HepG2 (cell line): ENCODE data around the gene CHN1. TPM values are rescaled to one million over a fixed set of nuclear protein-coding genes. Genes with fewer than 3 reads are reported as not detected.
A peak's percentile ranks its signal among the peaks of the same experiment; 100 is the strongest.

Experiments used
- AGO2 ChIP-seq: fragments of 200-400 bp; formaldehyde crosslinking; optimal IDR thresholded peaks from 2 replicates; pipeline ENCODE3; 2017; ENCODE audit warnings: mild to moderate bottlenecking, low read depth, low read length, moderate library complexity
- HOMEZ ChIP-seq: IDR thresholded peaks from 2 replicates; pipeline ENCODE4 v1.6.1; 2016; ENCODE audit warnings: low read depth
- HOXD1 ChIP-seq: sonication (generic); formaldehyde crosslinking; IDR thresholded peaks from 2 replicates; pipeline ENCODE4 v1.5.0; 2020; ENCODE audit warnings: missing genetic modification reagents
- KMT2A ChIP-seq: sonication (generic); formaldehyde crosslinking; IDR thresholded peaks from 2 replicates; pipeline ENCODE4 v1.4.0; 2020; ENCODE audit warnings: missing genetic modification reagents
- MLX ChIP-seq: IDR thresholded peaks from 2 replicates; pipeline ENCODE4 v1.6.1; 2016
- MTA1 ChIP-seq: sonication (generic); formaldehyde crosslinking; IDR thresholded peaks from 2 replicates; pipeline ENCODE4 v1.4.0; 2020; ENCODE audit warnings: missing genetic modification reagents, mild to moderate bottlenecking, borderline replicate concordance
- MTERF4 ChIP-seq: sonication (generic); formaldehyde crosslinking; IDR thresholded peaks from 2 replicates; pipeline ENCODE4 v1.8.0; 2023; ENCODE audit warnings: mild to moderate bottlenecking, missing genetic modification reagents
- NFRKB ChIP-seq: fragments of 450-650 bp; IDR thresholded peaks from 2 replicates; pipeline ENCODE4 v1.6.1; 2017
- NFYB ChIP-seq: sonication (generic); formaldehyde crosslinking; IDR thresholded peaks from 2 replicates; pipeline ENCODE4 v1.4.0; 2020; ENCODE audit warnings: missing genetic modification reagents
- RNF2 ChIP-seq: fragments of 450-650 bp; conservative IDR thresholded peaks from 2 replicates; pipeline ENCODE4 v1.6.1; 2016; ENCODE audit warnings: low read depth
- THRA ChIP-seq: sonication (generic); formaldehyde crosslinking; IDR thresholded peaks from 2 replicates; pipeline ENCODE4 v1.4.0; 2020; ENCODE audit warnings: missing genetic modification reagents, borderline replicate concordance
- ZBTB34 ChIP-seq: sonication (generic); formaldehyde crosslinking; IDR thresholded peaks from 2 replicates; pipeline ENCODE4 v1.8.0; 2022; ENCODE audit warnings: mild to moderate bottlenecking, missing genetic modification reagents
- ZFP36L1 ChIP-seq: sonication (generic); formaldehyde crosslinking; IDR thresholded peaks from 2 replicates; pipeline ENCODE4 v1.8.0; 2022; ENCODE audit warnings: mild to moderate bottlenecking, missing genetic modification reagents, moderate library complexity
- ZNF101 ChIP-seq: sonication (generic); formaldehyde crosslinking; IDR thresholded peaks from 2 replicates; pipeline ENCODE4 v1.4.0; 2020; ENCODE audit warnings: mild to moderate bottlenecking, low read depth, missing genetic modification reagents, borderline replicate concordance
- ZNF124 ChIP-seq: sonication (generic); formaldehyde crosslinking; IDR thresholded peaks from 2 replicates; pipeline ENCODE4 v1.4.0; 2020; ENCODE audit warnings: missing genetic modification reagents
- ZNF260 ChIP-seq: sonication (generic); formaldehyde crosslinking; IDR thresholded peaks from 2 replicates; pipeline ENCODE4 v1.4.0; 2020; ENCODE audit warnings: missing genetic modification reagents, low read depth, mild to moderate bottlenecking, borderline replicate concordance
- ZNF337 ChIP-seq: sonication (generic); formaldehyde crosslinking; IDR thresholded peaks from 2 replicates; pipeline ENCODE4 v1.5.1; 2020; ENCODE audit warnings: missing genetic modification reagents, low read depth, mild to moderate bottlenecking, borderline replicate concordance
- ZNF33A ChIP-seq: sonication (generic); formaldehyde crosslinking; IDR thresholded peaks from 2 replicates; pipeline ENCODE4 v1.5.1; 2020; ENCODE audit warnings: missing genetic modification reagents, mild to moderate bottlenecking, moderate library complexity, borderline replicate concordance
- ZNF496 ChIP-seq: sonication (generic); formaldehyde crosslinking; IDR thresholded peaks from 2 replicates; pipeline ENCODE4 v1.8.1; 2023; ENCODE audit warnings: mild to moderate bottlenecking, moderate library complexity, missing genetic modification reagents; ENCODE audit not compliant: insufficient replicate concordance
- ZNF614 ChIP-seq: IDR thresholded peaks from 2 replicates; pipeline ENCODE4 v1.6.1; 2018; ENCODE audit warnings: missing biosample characterization, missing genetic modification reagents, inconsistent platforms, borderline replicate concordance
- ZNF713 ChIP-seq: sonication (generic); formaldehyde crosslinking; IDR thresholded peaks from 2 replicates; pipeline ENCODE4 v1.4.0; 2020; ENCODE audit warnings: mild to moderate bottlenecking, missing genetic modification reagents
- polyA plus RNA-seq, 8 experiments: library from polyadenylated mRNA; depleted of rRNA in 3 of 8; stranded (reverse) in 7 of 8; unstranded in 1 of 8; fragments of >200 nt; fragmentation: Illumina TruSeq in 4 of 8; extraction: Trizol in 4 of 8; gene quantifications; 2 replicates each; pipeline versions ENCODE4 v1.2.1 to v1.2.3, GENCODE V29; 2011 to 2016; ENCODE audit warnings: low read depth in 4 of 8, missing spikeins in 1 of 8, mixed read lengths in 1 of 8; ENCODE audit not compliant: insufficient read depth in 1 of 8
- total RNA-seq, 5 experiments: library from RNA; depleted of rRNA; stranded (reverse); fragments of >200 nt; fragmentation: Illumina TruSeq; extraction: Trizol; gene quantifications; 2 replicates each; pipeline ENCODE4 v1.2.3, GENCODE V29; 2016; ENCODE audit warnings: low read depth in 1 of 5

Gene CHN1
- total and polyA plus RNA-seq, 2 of the 13 experiments (the other 11 are each of a cell fraction or from before 2014, with no cell fraction given): 2.8 to 3.5 TPM

GRCh38 chr2:175004980-175005732 lies at the start of gene CHN1 (continued):
- TF ChIP-seq ZNF260 (CRISPR knock-in tag) (no peak), ZNF33A (no peak), RNF2 (peak; percentile 85), MTERF4 (CRISPR knock-in tag) (0 out of 2 replicates have a peak, but pooled peaks have one; percentile 62), ZNF101 (no peak), MTA1 (CRISPR knock-in tag) (no peak; the same call in 1 of the 2 replicates), HOMEZ (CRISPR knock-in tag) (no peak), ZNF124 (CRISPR knock-in tag) (no peak), HOXD1 (no peak), MLX (CRISPR knock-in tag) (no peak), ZNF713 (no peak), NFRKB (no peak), KMT2A (CRISPR knock-in tag) (0 out of 2 replicates have a peak, but pooled peaks have one; percentile 29), ZNF337 (CRISPR knock-in tag) (no peak), THRA (CRISPR knock-in tag) (peak; percentile 88; the same call in 1 of the 2 replicates), NFYB (CRISPR knock-in tag) (no peak), ZFP36L1 (CRISPR knock-in tag) (no peak), AGO2 (peak; percentile 50), ZBTB34 (no peak), ZNF614 (CRISPR knock-in tag) (peak; percentile 18; the same call in 1 of the 2 replicates), ZNF496 (CRISPR knock-in tag) (no peak)
